HepG2 (cell line): ENCODE data around the gene SLC28A3. TPM values are rescaled to one million over a fixed set of nuclear protein-coding genes. Genes with fewer than 3 reads are reported as not detected.

Source experiments
- ATAC-seq: fragments of 200-7000 bp; cut with Tn5 transposase; 3 replicates; pipeline ENCODE4 v1.9.1; 2020; ENCODE audit warnings: mild to moderate bottlenecking, moderate library complexity
- BruUV-seq: library from RNA; stranded (reverse); fragments of 400-500 nt; replicated peaks from 2 replicates; lab custom pipeline; 2021; lab: Mats Ljungman, UMichigan
- CTCF ChIA-PET: fragments of 300-600 bp; formaldehyde crosslinking; extraction: SDS; loops from one replicate; lab custom pipeline; 2021; ENCODE audit warnings: low total read pairs, inconsistent platforms, low intra/inter-chr PET ratio; lab: Yijun Ruan, JAX
- POLR2A ChIA-PET: fragments of 350-600 bp; sonication (Branson Sonifier 250); formaldehyde crosslinking; loops from one replicate; lab custom pipeline; 2020; ENCODE audit warnings: antibody characterized with exemption, inconsistent platforms; lab: Yijun Ruan, JAX
- DNase-seq: peaks from one replicate; pipeline ENCODE4 v3.0.0-alpha.2; 2015; ENCODE audit warnings: low spot score
- FAIRE-seq: peaks from 3 replicates; lab custom pipeline; 2011; peaks lifted over from hg19 to GRCh38; lab: Jason Lieb, UNC
- H2AFZ ChIP-seq: one replicate; pipeline ENCODE4 v1.6.1; 2011; ENCODE audit warnings: low read length, inconsistent platforms
- H3K27ac ChIP-seq: fragments of 300-600 bp; 3 replicates; pipeline ENCODE4 v1.8.0; 2011; ENCODE audit warnings: mixed run types, mild to moderate bottlenecking, mixed read lengths, low read length, inconsistent platforms; ENCODE audit not compliant: insufficient read depth; ENCODE audit errors: extremely low read length
- H3K27me3 ChIP-seq, 2 experiments: fragments of 200-600 bp in 1 of 2; 2 replicates in 1 of 2; 3 replicates in 1 of 2; pipeline versions ENCODE4 v1.6.0 to v1.8.0; 2011; ENCODE audit warnings: low read length in 2 of 2, mild to moderate bottlenecking in 2 of 2, moderate library complexity in 2 of 2, inconsistent platforms in 1 of 2; ENCODE audit not compliant: insufficient read depth in 2 of 2, control insufficient read depth in 1 of 2
- H3K36me3 ChIP-seq, 2 experiments: fragments of 200-600 bp in 1 of 2; replicated peaks in 1 of 2; 2 replicates in 1 of 2; 3 replicates in 1 of 2; pipeline versions ENCODE4 v1.5.1 to v1.8.0; 2011; ENCODE audit warnings: low read length in 2 of 2, inconsistent platforms in 1 of 2; ENCODE audit not compliant: insufficient read depth in 2 of 2, control insufficient read depth in 1 of 2
- H3K4me1 ChIP-seq: 2 replicates; pipeline ENCODE4 v1.5.1; 2012; ENCODE audit warnings: low read length, inconsistent platforms; ENCODE audit not compliant: insufficient read depth
- H3K4me2 ChIP-seq: 2 replicates; pipeline ENCODE4 v1.6.0; 2011; ENCODE audit warnings: low read depth, low read length, inconsistent platforms
- H3K4me3 ChIP-seq, 3 experiments: fragments of 200-600 bp in 1 of 3; sonication (generic), shearing (Covaris generic) in 1 of 3; replicated peaks in 1 of 3; 2 replicates each; pipeline ENCODE4 v1.5.1; 2011 to 2016; ENCODE audit warnings: low read length in 3 of 3, inconsistent platforms in 2 of 3, low read depth in 2 of 3, mild to moderate bottlenecking in 2 of 3, control low read depth in 1 of 3, mixed read lengths in 1 of 3; ENCODE audit not compliant: insufficient read depth in 1 of 3
- H3K79me2 ChIP-seq: one replicate; pipeline ENCODE4 v1.6.1; 2011; ENCODE audit warnings: low read length, inconsistent platforms; ENCODE audit not compliant: insufficient read depth
- H3K9ac ChIP-seq: 2 replicates; pipeline ENCODE4 v1.6.0; 2011; ENCODE audit warnings: mild to moderate bottlenecking, low read depth, low read length, inconsistent platforms; ENCODE audit not compliant: insufficient read depth
- H3K9me3 ChIP-seq: 2 replicates; pipeline ENCODE4 v1.5.1; 2012; ENCODE audit warnings: mild to moderate bottlenecking, low read length
- H4K20me1 ChIP-seq: 2 replicates; pipeline ENCODE4 v1.6.0; 2011; ENCODE audit warnings: inconsistent platforms, mild to moderate bottlenecking, low read length, moderate library complexity; ENCODE audit not compliant: insufficient read depth
- ETS1 ChIP-seq: sonication (generic); formaldehyde crosslinking; IDR thresholded peaks from 2 replicates; pipeline ENCODE4 v1.4.0; 2020; ENCODE audit warnings: missing genetic modification reagents
- GFI1 ChIP-seq: sonication (generic); formaldehyde crosslinking; IDR thresholded peaks from 2 replicates; pipeline ENCODE4 v1.5.0; 2020; ENCODE audit warnings: missing genetic modification reagents, mild to moderate bottlenecking, borderline replicate concordance
- GLMP ChIP-seq: sonication (generic); formaldehyde crosslinking; IDR thresholded peaks from 2 replicates; pipeline ENCODE4 v1.9.0; 2021; ENCODE audit warnings: missing genetic modification reagents, mild to moderate bottlenecking, borderline replicate concordance
- JARID2 ChIP-seq: sonication (generic); formaldehyde crosslinking; IDR thresholded peaks from 2 replicates; pipeline ENCODE4 v1.8.1; 2023; ENCODE audit warnings: missing genetic modification reagents, inconsistent platforms; ENCODE audit not compliant: insufficient replicate concordance
- STAG1 ChIP-seq: sonication (generic); formaldehyde crosslinking; IDR thresholded peaks from 2 replicates; pipeline ENCODE4 v1.4.0; 2020; ENCODE audit warnings: missing genetic modification reagents
- TBX2 ChIP-seq: sonication (generic); formaldehyde crosslinking; IDR thresholded peaks from 2 replicates; pipeline ENCODE4 v1.5.0; 2020; ENCODE audit warnings: missing genetic modification reagents, mild to moderate bottlenecking, borderline replicate concordance
- ZNF383 ChIP-seq: sonication (generic); formaldehyde crosslinking; IDR thresholded peaks from 2 replicates; pipeline ENCODE4 v1.4.0; 2020; ENCODE audit warnings: missing genetic modification reagents, mild to moderate bottlenecking, borderline replicate concordance
- ZNF614 ChIP-seq: IDR thresholded peaks from 2 replicates; pipeline ENCODE4 v1.6.1; 2018; ENCODE audit warnings: missing biosample characterization, missing genetic modification reagents, inconsistent platforms, borderline replicate concordance
- WGBS: methylation state at CpG from one replicate; pipeline ENCODE4 v1.1.6; 2017; ENCODE audit warnings: low lambda C conversion rate; 5-methylcytosine and 5-hydroxymethylcytosine counted together
- in situ Hi-C: cut with HindIII; loops from 2 replicates; pipeline ENCODE4 v1.10.0; 2017; ENCODE audit warnings: low pct_unique_long_range_greater_than_20kb; ENCODE audit not compliant: extremely low pct_ligation_motif_present
- intact Hi-C: fragments of 100-400 bp; cut with micrococcal nuclease; formaldehyde crosslinking; loops from one replicate; pipeline ENCODE4 v1.10.0; 2022; ENCODE audit not compliant: unreplicated experiment
- polyA plus RNA-seq, 8 experiments: library from polyadenylated mRNA; depleted of rRNA in 3 of 8; stranded (reverse) in 7 of 8; unstranded in 1 of 8; fragments of >200 nt; fragmentation: Illumina TruSeq in 4 of 8; extraction: Trizol in 4 of 8; gene quantifications; 2 replicates each; pipeline versions ENCODE4 v1.2.1 to v1.2.3, GENCODE V29; 2011 to 2016; ENCODE audit warnings: low read depth in 4 of 8, missing spikeins in 1 of 8, mixed read lengths in 1 of 8; ENCODE audit not compliant: insufficient read depth in 1 of 8
- total RNA-seq, 5 experiments: library from RNA; depleted of rRNA; stranded (reverse); fragments of >200 nt; fragmentation: Illumina TruSeq; extraction: Trizol; gene quantifications; 2 replicates each; pipeline ENCODE4 v1.2.3, GENCODE V29; 2016; ENCODE audit warnings: low read depth in 1 of 5

SLC28A3 gene
- total and polyA plus RNA-seq, 2 of the 13 experiments (the other 11 are each of a cell fraction or from before 2014, with no cell fraction given), result not detected

- no peak overlapping the region for H3K4me2 ChIP-seq
- H3K9me3 ChIP-seq, result no peaks in the 10 kb centered on the region
- no peak for FAIRE-seq
- no peaks in the 10 kb centered on the region for H3K4me1 ChIP-seq
- DNase-seq, result no peak
- intact Hi-C loops, result no loop called here
- CTCF ChIA-PET, result no interaction called here
- no TSS peak for BruUV-seq
- no peak overlapping the region for H3K27ac ChIP-seq
- no peak for ATAC-seq
- H3K27me3 ChIP-seq, result peaks cover 0 to 20% of the 10 kb centered on the region in 2 experiments; a peak in 3 of 5 replicates
- no peaks in the 10 kb centered on the region for H4K20me1 ChIP-seq
- no peak overlapping the region for H2AFZ ChIP-seq
- no peak overlapping the region for H3K4me3 ChIP-seq
- POLR2A ChIA-PET, result no interaction called here
- TF ChIP-seq JARID2 (CRISPR knock-in tag) (no peak), STAG1 (CRISPR knock-in tag) (no peak), GFI1 (CRISPR knock-in tag) (no peak), ZNF383 (CRISPR knock-in tag) (no peak), ZNF614 (CRISPR knock-in tag) (no peak), TBX2 (CRISPR knock-in tag) (no peak), GLMP (no peak), ETS1 (no peak)
- TF ChIP-seq, all 625 proteins: peak for 0
- Histone ChIP-seq H3K79me2 (no peaks in the 10 kb centered on the region), H3K9ac (no peak overlapping the region), H3K36me3 (no peaks in the 10 kb centered on the region)
- 0% methylated on average over 7 of the region's 7 CpGs for WGBS
- in situ Hi-C loops, result no loop called here
Observed at GRCh38 chr9:84296146-84296843, 44.3 kb downstream of the SLC28A3 start.
